HG03095 (cell line): Measurements from ENCODE around the gene RFTN2.
"Not testable (repeated sequence)": the region's sequence is repeated elsewhere in the genome, so short reads cannot be mapped to it uniquely, and the experiment has no call there.

Experiments
- ATAC-seq: cut with Tn5 transposase; IDR thresholded peaks from one replicate; pipeline ENCODE4 v1.9.1; 2021; ENCODE audit warnings: moderate library complexity; ENCODE audit not compliant: unreplicated experiment

RFTN2 gene

DNA sequence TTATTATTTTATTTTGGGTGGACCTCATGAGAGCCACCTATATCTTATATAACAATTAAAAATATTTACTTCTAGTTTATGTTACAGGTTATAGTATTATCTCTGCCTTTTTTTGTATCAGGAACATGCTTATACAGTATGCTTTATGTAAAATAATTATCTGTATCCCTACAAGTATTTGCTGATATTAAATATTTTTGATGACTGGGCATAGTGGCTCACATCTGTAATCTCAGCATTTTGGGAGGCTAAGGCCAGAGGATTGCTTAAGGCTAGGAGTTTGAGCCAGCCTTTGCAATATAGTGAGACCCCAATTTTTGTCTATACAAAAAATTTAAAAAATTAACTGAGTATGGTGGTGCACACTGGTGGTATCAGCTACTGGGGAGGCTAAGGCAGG, 119.9 kb downstream of the RFTN2 start:
- ATAC-seq: no peak

GRCh38 chr2:197551260-197551659, 124.1 kb downstream of the RFTN2 start:
- ATAC-seq: not testable (repeated sequence)

GRCh38 chr2:197548582-197548981, 126.8 kb downstream of the RFTN2 start:
- ATAC-seq: no peak

DNA sequence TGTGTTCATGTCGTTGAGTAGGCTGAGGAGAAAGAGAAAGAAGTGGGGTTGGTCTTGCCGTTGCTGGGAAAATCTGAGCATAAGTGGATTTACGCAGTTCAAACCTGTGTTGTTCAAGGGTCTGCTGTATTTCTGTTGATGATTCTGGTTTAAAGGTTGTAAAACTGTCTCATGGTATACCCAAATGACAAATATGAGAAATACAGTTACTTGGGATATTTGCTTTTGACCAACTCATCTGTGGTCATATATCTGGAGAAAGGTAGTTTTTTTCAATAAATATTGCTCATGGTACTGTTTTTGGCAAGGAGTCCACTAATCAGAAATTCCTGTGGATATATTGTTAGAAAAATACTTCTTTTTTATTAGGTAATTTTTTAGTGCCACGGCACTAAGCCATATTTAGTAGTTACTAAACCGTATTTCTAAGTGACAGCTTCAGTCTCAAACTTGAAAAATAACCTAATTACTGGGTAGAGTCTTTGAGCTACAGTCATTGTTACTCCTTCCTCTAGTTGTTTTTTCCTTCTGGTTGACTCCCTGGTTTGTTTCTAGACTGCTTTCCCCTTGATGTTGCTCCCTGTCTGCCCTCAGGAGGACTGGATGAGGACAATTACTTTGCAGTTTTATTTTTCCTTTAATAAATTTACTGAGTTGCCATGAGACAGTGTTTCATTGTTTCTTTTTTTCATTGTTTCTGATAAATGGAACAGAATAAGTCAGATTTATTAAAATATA, 128.1 kb downstream of the RFTN2 start:
- ATAC-seq: no peak

DNA sequence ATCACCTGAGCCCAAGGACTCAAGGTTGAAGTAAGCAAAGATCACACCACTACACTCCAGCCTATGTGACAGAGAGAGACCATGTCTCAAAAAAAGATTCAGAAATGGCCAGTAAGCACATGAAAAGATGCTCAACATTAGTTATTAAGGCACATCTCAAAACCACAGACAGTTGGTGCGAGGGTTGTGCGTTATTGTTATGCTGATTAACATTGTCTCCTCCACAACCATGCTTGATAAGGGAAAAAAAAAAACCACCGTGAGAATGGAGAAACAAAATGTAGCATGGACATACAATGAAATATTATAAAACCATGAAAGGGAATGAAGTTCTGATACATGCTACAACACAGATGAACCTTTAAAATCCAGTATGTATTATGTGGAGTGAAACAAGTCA, 132.2 kb downstream of the RFTN2 start:
- ATAC-seq: no peak

DNA sequence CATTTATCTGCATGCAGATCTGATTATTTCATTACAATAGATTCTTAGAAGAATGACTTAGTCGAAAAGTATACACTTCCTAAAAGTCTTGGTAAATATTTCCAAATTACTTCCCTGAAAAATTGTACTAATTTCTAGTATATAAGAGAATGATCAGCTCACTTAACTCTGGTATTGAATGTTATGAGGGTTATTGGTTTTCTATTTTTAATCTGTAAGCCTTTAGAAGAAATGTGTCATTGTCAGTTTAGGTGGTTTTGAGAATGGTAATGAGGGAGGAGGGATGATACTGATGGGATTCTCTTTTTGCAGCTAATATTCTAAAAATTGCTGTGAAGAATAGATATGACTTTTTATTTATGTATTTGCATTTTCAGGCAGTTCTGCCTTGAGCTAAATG, 135.7 kb downstream of the RFTN2 start:
- ATAC-seq: no peak

DNA sequence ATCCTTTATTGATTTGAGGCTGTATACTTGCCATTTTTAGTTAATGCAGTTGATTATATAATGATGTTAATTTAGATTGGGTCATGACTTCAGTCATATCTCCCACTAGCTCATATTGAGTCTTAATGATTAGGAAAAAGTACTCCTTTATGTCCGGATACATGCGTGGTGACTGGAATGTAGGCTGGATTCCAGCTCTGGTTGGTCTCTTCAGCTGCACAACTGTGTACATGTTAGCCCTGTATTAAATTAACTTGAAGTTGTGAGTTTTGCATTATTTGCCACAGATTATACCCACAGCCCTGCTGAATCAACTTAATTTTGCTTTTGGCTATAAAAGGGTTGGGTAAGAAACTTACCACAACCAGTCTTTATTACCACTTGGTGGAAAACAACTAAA, 137.0 kb downstream of the RFTN2 start:
- no peak for ATAC-seq
